ENCODE results near the gene SLC28A3.

Gene SLC28A3

GRCh38 chr9:84271921-84272556, 68.5 kb downstream of the SLC28A3 start:
- Histone ChIP-seq H3K36me3 (ENCODE audit: control insufficient read depth, insufficient read depth, low read length) (no peaks in the 10 kb centered on the region), H3K4me3 (ENCODE audit: low read depth, low read length) (peak overlapping the region; percentile 56), H3K9ac (ENCODE audit: low read length) (no peak overlapping the region), H3K27me3 (ENCODE audit: control insufficient read depth, insufficient read depth, low read length) (peaks cover 30% of the 10 kb centered on the region), H3K4me1 (ENCODE audit: control insufficient read depth, insufficient read depth, low read length) (peaks cover 9% of the 10 kb centered on the region), H3K9me3 (ENCODE audit: control insufficient read depth, insufficient read depth, low read depth, low read length) (no peaks in the 10 kb centered on the region), H3K27ac (ENCODE audit: low read depth, low read length) (no peak overlapping the region)

GRCh38 chr9:84271531-84271900, 69.0 kb downstream of the SLC28A3 start:
- H3K27me3 ChIP-seq (ENCODE audit: control insufficient read depth, insufficient read depth, low read length), result peaks cover 30% of the 10 kb centered on the region
- no peak overlapping the region for H3K9ac ChIP-seq (ENCODE audit: low read length)
- H3K36me3 ChIP-seq (ENCODE audit: control insufficient read depth, insufficient read depth, low read length), result no peaks in the 10 kb centered on the region
- peaks cover 4% of the 10 kb centered on the region; the same call in 1 of the 2 replicates for H3K4me1 ChIP-seq (ENCODE audit: control insufficient read depth, insufficient read depth, low read length)
- peak overlapping the region; percentile 56 for H3K4me3 ChIP-seq (ENCODE audit: low read depth, low read length)
- H3K27ac ChIP-seq (ENCODE audit: low read depth, low read length), result no peak overlapping the region
- no peaks in the 10 kb centered on the region for H3K9me3 ChIP-seq (ENCODE audit: control insufficient read depth, insufficient read depth, low read depth, low read length)

- H3K27ac ChIP-seq (ENCODE audit: low read depth, low read length), result no peak overlapping the region
- no peaks in the 10 kb centered on the region for H3K9me3 ChIP-seq (ENCODE audit: control insufficient read depth, insufficient read depth, low read depth, low read length)
- no peak overlapping the region for H3K9ac ChIP-seq (ENCODE audit: low read length)
- no peaks in the 10 kb centered on the region for H3K36me3 ChIP-seq (ENCODE audit: control insufficient read depth, insufficient read depth, low read length)
- H3K4me3 ChIP-seq (ENCODE audit: low read depth, low read length), result peak overlapping the region; percentile 56; the same call in 1 of the 2 replicates
- H3K4me1 ChIP-seq (ENCODE audit: control insufficient read depth, insufficient read depth, low read length), result no peaks in the 10 kb centered on the region
- peaks cover 30% of the 10 kb centered on the region for H3K27me3 ChIP-seq (ENCODE audit: control insufficient read depth, insufficient read depth, low read length)
Measured at GRCh38 chr9:84270847-84271530, 69.6 kb downstream of the SLC28A3 start.

- no peak overlapping the region for H3K4me3 ChIP-seq (ENCODE audit: low read depth, low read length)
- H3K27me3 ChIP-seq (ENCODE audit: control insufficient read depth, insufficient read depth, low read length), result no peaks in the 10 kb centered on the region
- no peaks in the 10 kb centered on the region for H3K4me1 ChIP-seq (ENCODE audit: control insufficient read depth, insufficient read depth, low read length)
- no peak overlapping the region for H3K9ac ChIP-seq (ENCODE audit: low read length)
- H3K9me3 ChIP-seq (ENCODE audit: control insufficient read depth, insufficient read depth, low read depth, low read length), result no peaks in the 10 kb centered on the region
- H3K36me3 ChIP-seq (ENCODE audit: control insufficient read depth, insufficient read depth, low read length), result no peaks in the 10 kb centered on the region
- no peak overlapping the region for H3K27ac ChIP-seq (ENCODE audit: low read depth, low read length)
Measured at GRCh38 chr9:84266087-84266561, 74.4 kb downstream of the SLC28A3 start.

GRCh38 chr9:84264307-84265029, 76.1 kb downstream of the SLC28A3 start:
- no peak overlapping the region for H3K4me3 ChIP-seq (ENCODE audit: low read depth, low read length)
- H3K27ac ChIP-seq (ENCODE audit: low read depth, low read length), result no peak overlapping the region
- no peaks in the 10 kb centered on the region for H3K4me1 ChIP-seq (ENCODE audit: control insufficient read depth, insufficient read depth, low read length)
- H3K27me3 ChIP-seq (ENCODE audit: control insufficient read depth, insufficient read depth, low read length), result no peaks in the 10 kb centered on the region
- H3K36me3 ChIP-seq (ENCODE audit: control insufficient read depth, insufficient read depth, low read length), result no peaks in the 10 kb centered on the region
- no peak overlapping the region for H3K9ac ChIP-seq (ENCODE audit: low read length)
- H3K9me3 ChIP-seq (ENCODE audit: control insufficient read depth, insufficient read depth, low read depth, low read length), result no peaks in the 10 kb centered on the region

- no peak overlapping the region for H3K9ac ChIP-seq (ENCODE audit: low read length)
Measured at GRCh38 chr9:84261070-84261746, 79.3 kb downstream of the SLC28A3 start.

GRCh38 chr9:84258371-84258770, 82.2 kb downstream of the SLC28A3 start:
- H3K4me3 ChIP-seq (ENCODE audit: low read depth, low read length), result no peak overlapping the region
- H3K27ac ChIP-seq (ENCODE audit: low read depth, low read length), result no peak overlapping the region
- no peaks in the 10 kb centered on the region for H3K27me3 ChIP-seq (ENCODE audit: control insufficient read depth, insufficient read depth, low read length)
- H3K9ac ChIP-seq (ENCODE audit: low read length), result no peak overlapping the region
- H3K4me1 ChIP-seq (ENCODE audit: control insufficient read depth, insufficient read depth, low read length), result 0 out of 2 replicates have a peak, but pooled peaks cover 4% of the 10 kb centered on the region
- no peaks in the 10 kb centered on the region for H3K9me3 ChIP-seq (ENCODE audit: control insufficient read depth, insufficient read depth, low read depth, low read length)
- H3K36me3 ChIP-seq (ENCODE audit: control insufficient read depth, insufficient read depth, low read length), result no peaks in the 10 kb centered on the region

More at GRCh38 chr9:84261070-84261746, 79.3 kb downstream of the SLC28A3 start:
- Histone ChIP-seq H3K4me3 (ENCODE audit: low read depth, low read length) (no peak overlapping the region), H3K9me3 (ENCODE audit: control insufficient read depth, insufficient read depth, low read depth, low read length) (no peaks in the 10 kb centered on the region), H3K27ac (ENCODE audit: low read depth, low read length) (no peak overlapping the region), H3K4me1 (ENCODE audit: control insufficient read depth, insufficient read depth, low read length) (0 out of 2 replicates have a peak, but pooled peaks cover 4% of the 10 kb centered on the region), H3K36me3 (ENCODE audit: control insufficient read depth, insufficient read depth, low read length) (no peaks in the 10 kb centered on the region), H3K27me3 (ENCODE audit: control insufficient read depth, insufficient read depth, low read length) (no peaks in the 10 kb centered on the region)

- Histone ChIP-seq H3K27ac (ENCODE audit: low read depth, low read length) (no peak overlapping the region), H3K4me3 (ENCODE audit: low read depth, low read length) (no peak overlapping the region), H3K4me1 (ENCODE audit: control insufficient read depth, insufficient read depth, low read length) (0 out of 2 replicates have a peak, but pooled peaks cover 4% of the 10 kb centered on the region), H3K36me3 (ENCODE audit: control insufficient read depth, insufficient read depth, low read length) (no peaks in the 10 kb centered on the region), H3K9ac (ENCODE audit: low read length) (no peak overlapping the region), H3K9me3 (ENCODE audit: control insufficient read depth, insufficient read depth, low read depth, low read length) (no peaks in the 10 kb centered on the region), H3K27me3 (ENCODE audit: control insufficient read depth, insufficient read depth, low read length) (no peaks in the 10 kb centered on the region)
Measured at GRCh38 chr9:84255696-84256095, 84.9 kb downstream of the SLC28A3 start.

- Histone ChIP-seq H3K4me1 (ENCODE audit: control insufficient read depth, insufficient read depth, low read length) (0 out of 2 replicates have a peak, but pooled peaks cover 4% of the 10 kb centered on the region), H3K4me3 (ENCODE audit: low read depth, low read length) (no peak overlapping the region), H3K9ac (ENCODE audit: low read length) (no peak overlapping the region), H3K27me3 (ENCODE audit: control insufficient read depth, insufficient read depth, low read length) (no peaks in the 10 kb centered on the region), H3K27ac (ENCODE audit: low read depth, low read length) (no peak overlapping the region), H3K9me3 (ENCODE audit: control insufficient read depth, insufficient read depth, low read depth, low read length) (no peaks in the 10 kb centered on the region), H3K36me3 (ENCODE audit: control insufficient read depth, insufficient read depth, low read length) (no peaks in the 10 kb centered on the region)
Measured at GRCh38 chr9:84254972-84255371, 85.6 kb downstream of the SLC28A3 start.

- Histone ChIP-seq H3K9me3 (ENCODE audit: control insufficient read depth, insufficient read depth, low read depth, low read length) (no peaks in the 10 kb centered on the region), H3K4me3 (ENCODE audit: low read depth, low read length) (no peak overlapping the region), H3K9ac (ENCODE audit: low read length) (no peak overlapping the region), H3K36me3 (ENCODE audit: control insufficient read depth, insufficient read depth, low read length) (no peaks in the 10 kb centered on the region), H3K4me1 (ENCODE audit: control insufficient read depth, insufficient read depth, low read length) (no peaks in the 10 kb centered on the region), H3K27ac (ENCODE audit: low read depth, low read length) (no peak overlapping the region), H3K27me3 (ENCODE audit: control insufficient read depth, insufficient read depth, low read length) (no peaks in the 10 kb centered on the region)
Measured at GRCh38 chr9:84251921-84252320, 88.6 kb downstream of the SLC28A3 start.
